HG03066 (cell line): ENCODE data around the gene CACNA1B.
"Not testable (repeated sequence)": the region's sequence is repeated elsewhere in the genome, so short reads cannot be mapped to it uniquely, and the experiment has no call there.

Source experiments
- ATAC-seq: cut with Tn5 transposase; IDR thresholded peaks from one replicate; pipeline ENCODE4 v1.9.1; 2021; ENCODE audit warnings: low read depth; ENCODE audit not compliant: unreplicated experiment

Gene CACNA1B

GRCh38 chr9:138105561-138106505, 228.3 kb downstream of the CACNA1B start:
- no peak for ATAC-seq

- not testable (repeated sequence) for ATAC-seq
Measured at GRCh38 chr9:138107039-138107438, 229.5 kb downstream of the CACNA1B start.

- no peak for ATAC-seq
Measured at GRCh38 chr9:138111607-138112006, 234.0 kb downstream of the CACNA1B start.

- no peak for ATAC-seq
Measured at GRCh38 chr9:138112090-138112748, 234.6 kb downstream of the CACNA1B start.

- no peak for ATAC-seq
Measured at GRCh38 chr9:138112791-138113600, 235.4 kb downstream of the CACNA1B start.

- ATAC-seq: not testable (repeated sequence)
Measured at GRCh38 chr9:138113701-138114325, 236.2 kb downstream of the CACNA1B start.

- ATAC-seq: no peak
Measured at GRCh38 chr9:138114501-138115245, 237.1 kb downstream of the CACNA1B start.

- no peak for ATAC-seq
Measured at GRCh38 chr9:138115506-138115905, 237.9 kb downstream of the CACNA1B start.

- no peak for ATAC-seq
Measured at GRCh38 chr9:138116521-138116920, 238.9 kb downstream of the CACNA1B start.

- no peak for ATAC-seq
Measured at GRCh38 chr9:138117101-138117750, 239.6 kb downstream of the CACNA1B start.

GRCh38 chr9:138117836-138118235, 240.3 kb downstream of the CACNA1B start:
- ATAC-seq: no peak

- no peak for ATAC-seq
Measured at GRCh38 chr9:138118601-138119071, 241.1 kb downstream of the CACNA1B start.

GRCh38 chr9:138119202-138120027, 241.8 kb downstream of the CACNA1B start:
- no peak for ATAC-seq

GRCh38 chr9:138120072-138120471, 242.5 kb downstream of the CACNA1B start:
- ATAC-seq: no peak

- no peak for ATAC-seq
Measured at GRCh38 chr9:138120511-138121437, 243.2 kb downstream of the CACNA1B start.

GRCh38 chr9:138121438-138122050, 244.0 kb downstream of the CACNA1B start:
- ATAC-seq: no peak

- ATAC-seq: no peak
Measured at GRCh38 chr9:138122201-138122600, 244.6 kb downstream of the CACNA1B start.
